Raji (cell line): ENCODE results near the gene F3.

ENCODE experiments used
- POLR2A ChIP-seq: IDR thresholded peaks from 2 replicates; pipeline ENCODE4 v1.6.1; 2011; ENCODE audit warnings: low read depth, low read length, control low read depth; ENCODE audit not compliant: insufficient read depth

The F3 gene

DNA sequence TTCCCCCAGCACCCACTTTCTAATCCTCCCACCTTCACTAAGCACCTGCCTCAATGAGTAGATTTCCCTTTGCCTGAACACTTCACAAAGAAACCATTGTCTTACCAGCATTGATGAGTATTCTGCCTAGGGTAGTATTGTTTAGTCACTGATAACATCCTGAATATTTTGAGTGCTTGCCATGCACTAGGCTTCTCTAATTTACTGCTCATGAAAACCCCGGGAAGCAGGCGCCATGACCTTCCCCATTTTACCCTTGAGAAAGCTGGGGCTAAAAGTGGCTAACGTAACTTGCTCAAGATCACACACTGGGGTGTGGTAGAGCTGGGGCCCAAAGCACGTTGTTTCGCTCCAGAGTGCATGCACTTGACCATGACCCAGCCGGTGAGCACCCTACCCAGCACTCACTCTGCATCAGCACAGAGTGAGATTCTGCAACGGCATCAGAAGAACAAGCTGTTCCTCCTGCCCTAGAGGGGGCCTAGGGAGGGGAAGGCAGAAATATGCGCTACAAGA, 10.6 kb upstream of the F3 start:
- no peak for TF ChIP-seq POLR2A

DNA sequence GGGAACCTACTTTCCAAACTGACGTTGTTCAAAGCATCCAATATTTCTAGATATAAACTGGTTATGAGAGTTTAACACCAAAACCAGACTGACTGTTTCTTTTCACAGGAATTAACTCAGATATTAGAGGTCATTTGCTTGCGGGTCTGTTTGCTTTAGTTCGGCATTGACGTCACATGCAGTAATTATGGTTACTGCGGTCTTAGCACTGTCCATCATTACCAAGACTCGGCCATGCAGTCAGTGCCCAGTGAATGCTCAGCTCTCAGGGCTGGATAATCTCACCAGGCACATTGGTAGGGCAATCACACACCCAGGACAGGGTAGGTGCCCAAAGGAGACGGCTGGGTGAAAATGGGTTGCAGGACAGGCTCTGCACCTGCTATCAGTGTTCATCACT, 9.9 kb upstream of the F3 start:
- TF ChIP-seq POLR2A = no peak

DNA sequence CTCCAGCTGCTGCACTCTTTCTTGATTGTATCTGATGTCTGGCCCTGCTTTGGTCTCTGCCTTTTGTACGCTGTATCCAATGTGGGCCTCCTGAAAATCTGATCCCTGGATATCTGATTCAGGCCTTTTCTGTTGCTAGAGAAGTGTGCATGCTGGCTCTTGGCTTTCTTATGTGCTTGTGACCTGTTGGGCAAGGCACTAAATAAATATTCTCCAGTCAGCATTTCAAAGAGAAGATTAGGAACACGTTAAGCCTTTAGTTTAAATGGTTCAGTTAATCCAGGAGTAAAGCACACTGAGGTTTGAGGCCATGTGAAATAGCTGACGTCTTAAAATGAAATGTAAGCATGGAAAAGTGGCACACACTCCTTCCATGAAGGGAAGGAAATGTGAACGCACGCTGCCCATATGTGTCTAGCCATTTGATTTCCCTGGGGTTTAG, 9.3 kb upstream of the F3 start:
- TF ChIP-seq POLR2A = no peak

DNA sequence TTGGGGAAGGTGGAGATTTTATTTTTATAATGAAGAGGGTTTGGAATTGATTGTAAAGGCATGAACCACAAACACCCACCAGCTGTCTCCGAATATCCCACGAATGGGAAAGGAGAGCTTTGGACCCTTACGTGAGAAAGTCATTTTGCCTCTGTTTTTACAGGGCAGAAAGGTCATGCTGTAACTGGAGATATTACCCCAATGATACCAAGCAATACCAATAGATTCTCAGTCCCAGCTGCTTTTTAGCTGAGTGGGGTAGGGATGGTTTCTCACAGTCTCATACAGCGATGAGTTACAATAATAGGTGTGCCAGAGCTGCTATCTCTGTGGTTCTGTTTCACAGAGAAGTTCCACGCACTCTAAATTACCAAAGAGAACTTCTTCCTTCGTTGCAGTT, 8.8 kb upstream of the F3 start:
- TF ChIP-seq POLR2A = no peak

DNA sequence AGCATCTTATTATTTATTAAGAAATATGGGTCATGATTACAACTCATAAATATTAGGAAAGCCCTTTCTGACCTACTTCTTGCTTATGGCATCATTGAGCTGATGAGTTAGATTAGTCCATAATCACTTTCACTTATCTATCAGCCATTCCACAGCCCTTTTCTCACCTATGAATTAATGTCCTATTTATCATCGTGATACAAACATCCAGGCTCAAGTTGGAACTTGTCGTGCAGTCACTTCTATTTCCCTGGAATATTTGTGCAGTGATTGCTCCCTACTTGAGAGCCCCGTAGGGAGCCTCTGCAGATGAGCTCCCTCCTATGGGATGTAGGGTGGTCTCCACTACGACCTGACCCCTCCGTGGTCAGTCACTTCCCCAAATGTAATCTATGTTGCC, 8.1 kb upstream of the F3 start:
- TF ChIP-seq POLR2A = no peak

DNA sequence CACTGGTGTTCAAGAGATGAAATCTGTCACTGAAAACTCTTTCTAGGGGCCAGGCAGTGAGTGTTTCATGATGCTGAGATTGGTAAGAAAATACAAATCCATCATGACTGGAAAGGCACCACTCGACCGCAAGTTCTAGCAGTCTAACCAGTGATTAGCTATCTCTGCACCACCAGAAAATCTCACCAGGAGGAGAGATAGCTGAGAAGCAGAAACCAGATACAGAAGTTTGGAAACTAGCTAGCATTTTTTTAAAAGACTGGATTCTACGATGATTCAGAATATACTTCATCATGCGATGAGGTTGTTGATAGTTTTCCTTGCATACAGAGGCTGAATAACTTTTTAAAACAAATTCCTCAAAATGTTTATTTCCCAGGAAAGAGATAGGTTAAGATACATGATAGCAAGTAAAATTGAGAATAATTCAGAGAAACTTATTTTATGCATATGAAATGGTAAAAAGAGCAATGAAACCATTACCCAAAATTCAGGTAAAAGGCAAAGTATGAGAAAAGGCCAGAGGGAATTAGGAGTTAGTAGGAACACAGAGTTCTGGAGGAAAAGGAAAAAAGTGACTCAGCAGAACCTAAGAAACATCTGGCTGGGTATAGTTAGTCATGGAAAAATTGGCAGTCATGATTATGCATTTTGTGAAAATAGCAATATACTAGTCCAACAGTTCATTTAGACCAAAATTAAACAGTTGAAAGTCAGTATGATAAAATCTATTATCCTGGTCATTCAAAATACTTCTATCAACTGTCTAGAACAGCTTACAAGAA, 3.3 kb upstream of the F3 start:
- no peak for TF ChIP-seq POLR2A

DNA sequence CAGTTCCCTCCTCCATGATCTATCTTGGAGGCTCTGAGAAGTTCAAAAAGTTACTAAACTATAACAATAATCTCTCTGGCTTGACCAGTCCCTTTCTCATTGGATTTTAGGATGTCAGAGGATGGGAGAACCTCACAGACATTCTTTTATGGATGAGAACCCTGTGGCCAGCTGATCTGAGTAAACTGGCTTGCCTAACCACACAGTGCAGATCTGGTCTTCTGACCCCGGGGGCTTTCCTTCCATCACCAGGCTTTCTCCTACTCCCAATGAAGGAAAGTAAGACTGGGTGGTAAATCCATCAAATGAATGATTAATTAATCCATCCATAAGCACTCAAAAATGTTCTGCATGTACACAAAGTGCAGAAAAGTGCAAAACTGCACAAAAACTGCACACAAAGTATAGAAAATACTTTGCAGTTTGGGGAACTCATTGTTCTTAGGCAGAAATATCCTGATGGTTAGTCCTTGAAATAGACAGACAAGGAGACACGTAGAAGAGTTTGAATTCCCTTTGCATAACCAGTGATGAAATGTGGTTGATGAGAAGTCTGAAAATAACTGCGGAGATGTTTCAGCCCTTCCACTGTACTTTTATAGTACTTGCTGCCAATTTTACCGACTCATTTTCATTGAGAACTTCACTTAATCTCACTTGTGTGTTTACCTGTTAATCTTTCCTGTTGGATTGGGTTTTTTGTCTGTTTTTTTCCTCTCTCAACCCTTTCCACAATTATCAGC, 2.5 kb upstream of the F3 start:
- TF ChIP-seq POLR2A = no peak

DNA sequence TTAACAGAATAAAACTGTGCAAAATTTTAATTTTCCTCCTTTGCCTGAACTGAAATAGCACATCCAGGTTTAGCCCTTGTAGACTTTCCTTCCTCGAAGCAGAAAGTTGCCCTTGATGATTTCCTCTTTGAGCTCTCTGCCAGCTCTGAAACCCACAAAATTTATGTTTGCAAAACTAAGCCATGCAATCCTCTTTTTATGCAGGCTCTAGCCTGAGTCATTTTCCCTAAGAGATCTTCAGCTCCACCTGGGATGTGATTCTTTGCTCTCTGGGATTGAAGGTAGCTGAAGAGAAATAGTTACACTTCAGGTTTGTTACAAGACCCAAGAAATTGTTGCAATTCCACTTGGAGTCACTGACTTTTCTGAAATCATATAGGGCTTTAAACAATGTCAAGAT, 1.4 kb upstream of the F3 start:
- TF ChIP-seq POLR2A = no peak

DNA sequence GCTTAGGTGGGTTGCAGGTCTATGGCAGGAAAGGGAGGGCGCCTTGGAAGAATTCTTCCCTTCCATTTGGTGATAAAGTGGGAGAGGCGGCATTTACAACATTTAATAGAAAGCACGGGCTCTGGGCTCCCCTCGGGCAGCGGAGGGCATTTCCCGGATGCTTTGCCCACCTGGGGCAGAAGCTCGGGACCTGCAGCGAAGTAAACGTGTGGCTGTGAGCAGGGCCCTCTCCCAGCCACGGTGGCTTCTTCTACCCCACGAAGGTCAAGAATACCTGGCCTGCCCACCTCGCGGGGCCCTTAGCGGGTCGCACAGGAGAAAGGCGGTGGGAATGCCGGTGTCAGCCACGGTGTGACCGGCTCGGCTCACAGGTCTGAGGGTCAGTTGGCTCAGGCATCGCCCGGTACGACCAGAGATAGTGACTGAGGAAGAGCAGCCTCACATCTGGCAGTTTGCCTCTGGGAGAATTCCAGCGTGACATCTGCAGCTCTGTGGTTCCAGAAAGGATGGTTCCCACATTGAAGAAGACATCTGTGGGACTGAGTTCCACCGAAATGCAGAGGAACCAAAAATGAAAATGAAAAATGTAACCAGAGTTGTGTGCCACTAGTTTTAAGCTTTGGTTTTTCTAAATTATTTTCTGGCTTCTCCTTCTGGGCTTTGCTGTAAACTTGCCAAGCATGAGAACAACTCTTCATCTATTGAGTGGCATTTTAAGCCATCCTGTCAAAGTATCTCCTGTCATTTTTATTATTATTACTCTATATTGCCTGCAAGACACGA, 720 bp upstream of the F3 start:
- no peak for TF ChIP-seq POLR2A

DNA sequence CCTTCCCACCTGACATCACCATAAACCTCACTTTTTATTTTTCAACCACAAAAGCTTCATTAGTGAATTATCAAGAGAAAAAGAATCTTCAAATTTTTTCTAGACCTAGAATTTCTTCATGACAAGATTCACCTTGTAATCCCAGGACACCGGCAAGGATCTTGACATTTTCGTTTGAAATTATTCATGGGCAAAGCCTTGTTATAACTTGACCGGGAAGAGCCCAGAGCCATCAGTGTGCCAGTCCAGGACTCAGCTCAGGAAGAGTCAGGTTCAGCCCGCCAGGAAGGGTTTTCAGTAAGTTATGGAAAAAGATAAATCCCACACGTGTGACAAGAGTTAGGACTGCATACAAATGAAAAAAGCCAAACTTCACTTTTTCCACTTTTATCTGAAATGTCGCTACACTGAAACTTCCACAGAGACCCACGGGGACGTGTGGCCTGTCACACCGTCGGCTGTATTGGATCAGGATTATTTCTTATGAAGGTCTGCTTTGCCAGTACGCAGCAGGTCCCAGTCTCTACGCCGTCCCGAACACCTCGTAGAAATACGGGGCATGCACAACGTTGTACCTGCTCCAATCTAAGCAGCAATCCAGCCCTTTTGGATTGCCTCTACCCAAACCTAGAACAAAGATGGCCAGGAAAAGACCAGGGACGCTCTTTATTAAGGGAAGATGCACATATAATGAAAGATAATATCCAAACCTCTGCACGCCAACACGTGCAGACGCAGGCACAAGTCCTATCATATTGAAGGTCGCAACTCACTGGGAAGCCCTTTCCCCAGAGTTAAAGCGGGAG, 916 bp downstream of the F3 start:
- no peak for TF ChIP-seq POLR2A

DNA sequence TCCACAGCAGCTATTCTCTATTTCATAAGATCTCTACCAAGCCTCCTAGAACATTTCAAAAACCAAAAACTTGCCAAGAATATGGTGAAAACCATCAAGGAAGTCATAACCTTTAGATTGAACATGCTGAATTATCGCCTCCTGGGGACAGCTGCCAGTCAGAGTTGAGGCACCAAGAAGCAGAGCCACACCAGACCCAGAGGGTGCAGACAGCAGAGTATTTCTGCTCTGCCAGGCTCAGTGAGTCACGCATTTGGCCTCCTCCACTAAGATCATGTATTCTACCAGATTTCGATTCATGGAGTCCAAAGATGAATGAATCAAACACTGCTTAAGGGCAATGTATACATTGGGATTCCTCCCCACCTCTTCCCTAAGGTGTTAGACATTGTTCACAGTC, 2.1 kb downstream of the F3 start:
- TF ChIP-seq POLR2A = no peak

DNA sequence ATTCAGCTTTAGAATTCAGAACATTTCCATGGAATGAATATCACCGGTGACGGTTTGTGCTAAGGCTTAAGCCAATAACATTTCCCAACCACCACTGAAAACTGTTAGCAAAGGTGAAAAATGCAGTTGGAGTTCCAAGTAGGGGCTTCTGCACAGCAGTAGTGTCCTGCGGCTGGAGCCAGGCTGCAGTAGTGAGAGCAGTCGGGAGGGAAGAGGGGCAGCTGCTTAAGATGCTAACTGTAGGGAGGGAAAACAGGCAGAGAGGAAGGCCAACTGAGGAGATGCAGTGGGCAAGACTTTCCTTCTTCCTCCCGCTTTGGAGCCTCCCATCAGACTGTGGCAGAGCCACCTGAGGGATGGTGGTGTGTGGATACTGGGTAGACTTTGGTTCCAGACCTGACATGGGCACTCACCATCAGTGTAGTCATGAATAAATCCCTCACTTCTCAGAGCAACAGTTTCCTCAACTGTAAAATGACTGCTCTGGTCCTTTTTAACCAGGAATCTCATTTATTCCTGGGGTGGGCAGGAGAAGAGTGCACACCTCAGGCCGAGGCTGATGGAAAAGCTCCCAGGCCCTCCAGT, 3.2 kb downstream of the F3 start:
- TF ChIP-seq POLR2A = no peak

DNA sequence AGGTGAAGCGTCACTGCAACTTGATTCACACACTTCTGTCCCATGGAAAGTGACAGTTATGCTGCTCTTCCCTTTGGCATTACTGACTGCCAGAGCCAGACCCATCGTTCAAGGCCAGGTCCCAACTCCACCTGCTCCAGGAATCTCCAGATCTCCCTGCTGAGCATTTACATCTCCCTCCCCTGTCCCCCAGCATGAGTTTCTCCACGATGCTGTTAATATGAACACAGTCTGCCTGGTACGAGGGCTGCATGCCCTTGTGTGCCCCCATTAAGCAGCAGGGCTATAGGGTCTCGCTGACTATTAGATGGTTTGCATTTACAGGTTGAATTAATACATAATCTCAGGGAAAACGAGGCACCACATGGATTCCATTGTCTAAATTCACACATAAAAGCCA, 4.3 kb downstream of the F3 start:
- no peak for TF ChIP-seq POLR2A

DNA sequence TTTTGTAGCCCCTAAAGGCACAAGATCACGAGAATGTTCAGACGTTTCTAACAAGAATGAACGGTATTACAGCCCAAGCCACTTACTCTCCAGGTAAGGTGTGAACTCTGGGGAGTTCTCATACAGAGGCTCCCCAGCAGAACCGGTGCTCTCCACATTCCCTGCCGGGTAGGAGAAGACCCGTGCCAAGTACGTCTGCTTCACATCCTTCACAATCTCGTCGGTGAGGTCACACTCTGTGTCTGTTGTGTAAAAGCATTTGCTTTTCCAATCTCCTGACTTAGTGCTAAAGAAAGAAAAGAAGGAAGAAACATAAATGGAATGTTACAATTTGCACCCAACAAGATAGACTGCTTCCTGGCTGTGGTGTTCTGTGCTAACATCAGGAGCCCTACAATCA, 5.7 kb downstream of the F3 start:
- no peak for TF ChIP-seq POLR2A
